ENCODE data around the gene NEURL1. TPM values are rescaled to one million over a fixed set of nuclear protein-coding genes. Genes with fewer than 3 reads are reported as not detected.

Gene NEURL1
- total and polyA plus RNA-seq, 4 donors = 0.16 to 2.8 (median 0.35) TPM

GRCh38 chr10:103458720-103459119 lies 34.8 kb upstream of the NEURL1 start, which contains the start of gene CALHM1:
CALHM1 (minus strand) TSS chr10:103458900; CDS start chr10:103458751, 149 bp downstream.
- Histone ChIP-seq H3K36me3 (ENCODE audit: control insufficient read depth in 1 of 2, insufficient read depth in 2 of 2, low read length in 1 of 2) (no peaks in the 10 kb centered on the region), H3K27ac (ENCODE audit: low read depth in 1 of 2, low read length in 2 of 2) (no peak within 1 kb of the TSS), H3K9me3 (ENCODE audit: control insufficient read depth, low read length) (no peaks in the 10 kb centered on the region), H3K4me1 (ENCODE audit: control insufficient read depth in 1 of 2, insufficient read depth in 2 of 2, low read length in 2 of 2) (no peaks in the 10 kb centered on the region), H3K27me3 (ENCODE audit: control insufficient read depth in 1 of 2, insufficient read depth in 2 of 2, low read length in 1 of 2) (no peaks in the 10 kb centered on the region), H3K4me3 (ENCODE audit: low read length in 2 of 2) (no peak within 1 kb of the TSS)
- DNase-seq = no peak
- no peak for ATAC-seq (ENCODE audit: low FRiP score)
- WGBS, 2 donors = 90 to 95% methylated on average over 7 to 9 of the region's 9 CpGs
- intact Hi-C loops (cut with DNase I) = no loop called here

GRCh38 chr10:103459615-103460014 lies 33.9 kb upstream of the NEURL1 start:
- DNase-seq (no peak), ATAC-seq (ENCODE audit: low FRiP score) (no peak)
- Histone ChIP-seq H3K4me1 (ENCODE audit: control insufficient read depth in 1 of 2, insufficient read depth in 2 of 2, low read length in 2 of 2) (no peaks in the 10 kb centered on the region), H3K9me3 (ENCODE audit: control insufficient read depth, low read length) (no peaks in the 10 kb centered on the region), H3K36me3 (ENCODE audit: control insufficient read depth in 1 of 2, insufficient read depth in 2 of 2, low read length in 1 of 2) (no peaks in the 10 kb centered on the region), H3K27me3 (ENCODE audit: control insufficient read depth in 1 of 2, insufficient read depth in 2 of 2, low read length in 1 of 2) (no peaks in the 10 kb centered on the region), H3K4me3 (ENCODE audit: low read length in 2 of 2) (no peak overlapping the region), H3K27ac (ENCODE audit: low read depth in 1 of 2, low read length in 2 of 2) (no peak overlapping the region)
- intact Hi-C loops (cut with DNase I) = no loop called here
- WGBS, 2 donors = 65 to 78% methylated on average over 4 of the region's 4 CpGs

GRCh38 chr10:103463499-103463898 lies 30.0 kb upstream of the NEURL1 start:
- WGBS, 2 donors = 87% methylated on average over 4 of the region's 4 CpGs
- no peaks in the 10 kb centered on the region for H3K4me1 ChIP-seq (ENCODE audit: control insufficient read depth in 1 of 2, insufficient read depth in 2 of 2, low read length in 2 of 2)
- no peaks in the 10 kb centered on the region for H3K36me3 ChIP-seq (ENCODE audit: control insufficient read depth in 1 of 2, insufficient read depth in 2 of 2, low read length in 1 of 2)
- DNase-seq = no peak
- intact Hi-C loops (cut with DNase I) = no loop called here
- no peak overlapping the region for H3K4me3 ChIP-seq (ENCODE audit: low read length in 2 of 2)
- no peak for ATAC-seq (ENCODE audit: low FRiP score)
- H3K27ac ChIP-seq (ENCODE audit: low read depth in 1 of 2, low read length in 2 of 2) = no peak overlapping the region
- H3K9me3 ChIP-seq (ENCODE audit: control insufficient read depth, low read length) = no peaks in the 10 kb centered on the region
- no peaks in the 10 kb centered on the region for H3K27me3 ChIP-seq (ENCODE audit: control insufficient read depth in 1 of 2, insufficient read depth in 2 of 2, low read length in 1 of 2)

- Histone ChIP-seq H3K4me1 (ENCODE audit: control insufficient read depth in 1 of 2, insufficient read depth in 2 of 2, low read length in 2 of 2) (no peaks in the 10 kb centered on the region), H3K4me3 (ENCODE audit: low read length in 2 of 2) (no peak overlapping the region), H3K27me3 (ENCODE audit: control insufficient read depth in 1 of 2, insufficient read depth in 2 of 2, low read length in 1 of 2) (no peaks in the 10 kb centered on the region), H3K27ac (ENCODE audit: low read depth in 1 of 2, low read length in 2 of 2) (no peak overlapping the region), H3K36me3 (ENCODE audit: control insufficient read depth in 1 of 2, insufficient read depth in 2 of 2, low read length in 1 of 2) (no peaks in the 10 kb centered on the region), H3K9me3 (ENCODE audit: control insufficient read depth, low read length) (no peaks in the 10 kb centered on the region)
- DNase-seq = no peak
- ATAC-seq (ENCODE audit: low FRiP score) = no peak
- intact Hi-C loops (cut with DNase I) = no loop called here
- WGBS, 2 donors = 88 to 91% methylated on average over 14 of the region's 14 CpGs
Observed at GRCh38 chr10:103465411-103466179, 27.9 kb upstream of the NEURL1 start.

- H3K4me1 ChIP-seq (ENCODE audit: control insufficient read depth in 1 of 2, insufficient read depth in 2 of 2, low read length in 2 of 2) = no peaks in the 10 kb centered on the region
- intact Hi-C loops (cut with DNase I) = no loop called here
Observed at GRCh38 chr10:103466734-103467133, 26.8 kb upstream of the NEURL1 start.

GRCh38 chr10:103467406-103467805 lies 26.1 kb upstream of the NEURL1 start:
- DNase-seq (no peak), ATAC-seq (ENCODE audit: low FRiP score) (no peak)
- H3K36me3 ChIP-seq (ENCODE audit: control insufficient read depth in 1 of 2, insufficient read depth in 2 of 2, low read length in 1 of 2) = no peaks in the 10 kb centered on the region
- no peak overlapping the region for H3K27ac ChIP-seq (ENCODE audit: low read depth in 1 of 2, low read length in 2 of 2)
- no peaks in the 10 kb centered on the region for H3K4me1 ChIP-seq (ENCODE audit: control insufficient read depth in 1 of 2, insufficient read depth in 2 of 2, low read length in 2 of 2)
- WGBS, 2 donors = 93 to 94% methylated on average over 7 of the region's 7 CpGs
- H3K9me3 ChIP-seq (ENCODE audit: control insufficient read depth, low read length) = no peaks in the 10 kb centered on the region
- intact Hi-C loops (cut with DNase I) = no loop called here
- H3K27me3 ChIP-seq (ENCODE audit: control insufficient read depth in 1 of 2, insufficient read depth in 2 of 2, low read length in 1 of 2) = no peaks in the 10 kb centered on the region
- no peak overlapping the region for H3K4me3 ChIP-seq (ENCODE audit: low read length in 2 of 2)

More at GRCh38 chr10:103466734-103467133, 26.8 kb upstream of the NEURL1 start:
- no peak for DNase-seq
- ATAC-seq (ENCODE audit: low FRiP score) = no peak
- Histone ChIP-seq H3K27me3 (ENCODE audit: control insufficient read depth in 1 of 2, insufficient read depth in 2 of 2, low read length in 1 of 2) (no peaks in the 10 kb centered on the region), H3K4me3 (ENCODE audit: low read length in 2 of 2) (no peak overlapping the region), H3K9me3 (ENCODE audit: control insufficient read depth, low read length) (no peaks in the 10 kb centered on the region), H3K27ac (ENCODE audit: low read depth in 1 of 2, low read length in 2 of 2) (no peak overlapping the region), H3K36me3 (ENCODE audit: control insufficient read depth in 1 of 2, insufficient read depth in 2 of 2, low read length in 1 of 2) (no peaks in the 10 kb centered on the region)
- WGBS, 2 donors = 88 to 97% methylated on average over 3 of the region's 3 CpGs

GRCh38 chr10:103469201-103469600 lies 24.3 kb upstream of the NEURL1 start:
- ATAC-seq (ENCODE audit: low FRiP score) = no peak
- Histone ChIP-seq H3K4me3 (ENCODE audit: low read length in 2 of 2) (no peak overlapping the region), H3K4me1 (ENCODE audit: control insufficient read depth in 1 of 2, insufficient read depth in 2 of 2, low read length in 2 of 2) (no peaks in the 10 kb centered on the region), H3K27me3 (ENCODE audit: control insufficient read depth in 1 of 2, insufficient read depth in 2 of 2, low read length in 1 of 2) (no peaks in the 10 kb centered on the region), H3K9me3 (ENCODE audit: control insufficient read depth, low read length) (no peaks in the 10 kb centered on the region), H3K27ac (ENCODE audit: low read depth in 1 of 2, low read length in 2 of 2) (no peak overlapping the region), H3K36me3 (ENCODE audit: control insufficient read depth in 1 of 2, insufficient read depth in 2 of 2, low read length in 1 of 2) (no peaks in the 10 kb centered on the region)
- intact Hi-C loops (cut with DNase I) = no loop called here
- WGBS, 2 donors = 60 to 67% methylated on average over 5 of the region's 5 CpGs
- DNase-seq = no peak

GRCh38 chr10:103470761-103471653 lies 22.5 kb upstream of the NEURL1 start:
- Histone ChIP-seq H3K36me3 (ENCODE audit: control insufficient read depth in 1 of 2, insufficient read depth in 2 of 2, low read length in 1 of 2) (no peaks in the 10 kb centered on the region), H3K4me1 (ENCODE audit: control insufficient read depth in 1 of 2, insufficient read depth in 2 of 2, low read length in 2 of 2) (no peaks in the 10 kb centered on the region), H3K9me3 (ENCODE audit: control insufficient read depth, low read length) (no peaks in the 10 kb centered on the region), H3K4me3 (ENCODE audit: low read length in 2 of 2) (no peak overlapping the region), H3K27ac (ENCODE audit: low read depth in 1 of 2, low read length in 2 of 2) (no peak overlapping the region), H3K27me3 (ENCODE audit: control insufficient read depth in 1 of 2, insufficient read depth in 2 of 2, low read length in 1 of 2) (no peaks in the 10 kb centered on the region)
- DNase-seq (peak in 1 of 2 donors; percentile 78), ATAC-seq (ENCODE audit: low FRiP score) (peak; percentile 52)
- intact Hi-C loops (cut with DNase I) = no loop called here
- 83% methylated on average over 14 of the region's 14 CpGs for WGBS, 2 donors
